B cell (primary cell): Measurements from ENCODE around the gene ADAMTSL2. TPM values are rescaled to one million over a fixed set of nuclear protein-coding genes. Genes with fewer than 3 reads are reported as not detected.

Experiments
- ATAC-seq: fragments of 200-7000 bp; cut with Tn5 transposase; one replicate; pipeline ENCODE4 v1.10.0; 2021; ENCODE audit warnings: low read depth, mild to moderate bottlenecking, moderate number of reproducible peaks, moderate library complexity
- CTCF ChIA-PET: fragments of 350-600 bp; sonication (Branson Sonifier 250); formaldehyde crosslinking; loops from one replicate; lab custom pipeline; 2021; ENCODE audit warnings: antibody characterized with exemption, inconsistent platforms; lab: Charles Lee
- POLR2A ChIA-PET: fragments of 350-600 bp; sonication (Branson Sonifier 250); formaldehyde crosslinking; loops from one replicate; lab custom pipeline; 2021; ENCODE audit warnings: antibody characterized with exemption; lab: Charles Lee
- DNase-seq: peaks from one replicate; pipeline ENCODE4 v3.0.0; 2013
- H2AFZ ChIP-seq: 2 replicates; pipeline ENCODE4 v1.6.1; 2012; ENCODE audit warnings: mild to moderate bottlenecking, low read depth, low read length; ENCODE audit not compliant: insufficient read depth, poor library complexity, severe bottlenecking
- H3K27ac ChIP-seq, 2 donors: 1 replicate in 1 of 2; 2 replicates in 1 of 2; pipeline ENCODE4 v1.5.1; 2012 to 2013; ENCODE audit warnings: low read length in 2 of 2, mild to moderate bottlenecking in 2 of 2, moderate library complexity in 1 of 2
- H3K27me3 ChIP-seq, 4 experiments: fragments of 200-600 bp in 1 of 4; sonication (generic) in 1 of 4; replicated peaks in 1 of 4; 1 replicate in 2 of 4; 2 replicates in 2 of 4; pipeline versions ENCODE4 v1.6.1 to v1.7.0; 2013 to 2016; ENCODE audit warnings: low read length in 3 of 4, mild to moderate bottlenecking in 2 of 4, mixed read lengths in 1 of 4, moderate library complexity in 1 of 4; ENCODE audit not compliant: insufficient read depth in 4 of 4, control insufficient read depth in 3 of 4; ENCODE audit errors: control extremely low read depth in 1 of 4
- H3K36me3 ChIP-seq, 2 experiments: replicated peaks in 1 of 2; 1 replicate in 1 of 2; 2 replicates in 1 of 2; pipeline versions ENCODE4 v1.6.1 to v1.7.1; 2013; ENCODE audit warnings: low read length in 1 of 2; ENCODE audit not compliant: insufficient read depth in 2 of 2, control insufficient read depth in 1 of 2; ENCODE audit errors: control extremely low read depth in 1 of 2, extremely low read depth in 1 of 2
- H3K4me1 ChIP-seq, 2 donors: fragments of 200-600 bp in 1 of 2; sonication (generic) in 1 of 2; 1 replicate in 1 of 2; 2 replicates in 1 of 2; pipeline versions ENCODE4 v1.5.1 to v1.6.1; 2013 to 2017; ENCODE audit warnings: low read length in 2 of 2; ENCODE audit not compliant: control insufficient read depth in 2 of 2, insufficient read depth in 2 of 2
- H3K4me2 ChIP-seq: replicated peaks from 2 replicates; pipeline ENCODE3; 2012; ENCODE audit warnings: mild to moderate bottlenecking, low read depth, low read length; ENCODE audit not compliant: poor library complexity, severe bottlenecking
- H3K4me3 ChIP-seq, 5 experiments: fragments of 200-600 bp in 1 of 5; sonication (generic) in 1 of 5; 1 replicate in 3 of 5; 2 replicates in 2 of 5; pipeline versions ENCODE4 v1.5.1 to v1.7.0; 2011 to 2016; ENCODE audit warnings: low read length in 4 of 5, mild to moderate bottlenecking in 4 of 5, low read depth in 2 of 5, control low read depth in 1 of 5, moderate library complexity in 1 of 5; ENCODE audit not compliant: insufficient read depth in 1 of 5; ENCODE audit errors: control extremely low read depth in 1 of 5, extremely low read depth in 1 of 5
- H3K79me2 ChIP-seq: fragments of 200-600 bp; sonication (generic); one replicate; pipeline ENCODE4 v1.6.0; 2016; ENCODE audit warnings: low read length; ENCODE audit not compliant: control insufficient read depth, insufficient read depth
- H3K9ac ChIP-seq: fragments of 200-600 bp; sonication (generic); 2 replicates; pipeline ENCODE4 v1.6.1; 2017; ENCODE audit warnings: mild to moderate bottlenecking, low read length, moderate library complexity
- H3K9me3 ChIP-seq, 3 donors: one replicate each; pipeline versions ENCODE4 v1.6.1 to v1.7.1; 2013; ENCODE audit warnings: low read length in 2 of 3; ENCODE audit not compliant: control insufficient read depth in 2 of 3, insufficient read depth in 1 of 3; ENCODE audit errors: control extremely low read depth in 1 of 3
- H4K20me1 ChIP-seq: 2 replicates; pipeline ENCODE4 v1.6.0; 2012; ENCODE audit warnings: mild to moderate bottlenecking, low read length; ENCODE audit not compliant: insufficient read depth, control insufficient read depth, poor library complexity, severe bottlenecking
- H3K27ac Mint-ChIP-seq: one replicate; pipeline ENCODE4 v1.8.0; 2021; ENCODE audit warnings: mixed read lengths
- H3K27me3 Mint-ChIP-seq: one replicate; pipeline ENCODE4 v1.8.0; 2021; ENCODE audit warnings: mixed read lengths
- H3K4me1 Mint-ChIP-seq: one replicate; pipeline ENCODE4 v1.8.0; 2021; ENCODE audit warnings: mixed read lengths
- H3K4me3 Mint-ChIP-seq: one replicate; pipeline ENCODE4 v1.8.0; 2021; ENCODE audit warnings: mixed read lengths
- H3K9me3 Mint-ChIP-seq: one replicate; pipeline ENCODE4 v1.8.0; 2022; ENCODE audit warnings: mixed read lengths; ENCODE audit not compliant: insufficient read depth
- CTCF ChIP-seq: fragments of 200-600 bp; IDR thresholded peaks from one replicate; pipeline ENCODE4 v1.8.0; 2022; ENCODE audit warnings: antibody characterized with exemption, mild to moderate bottlenecking
- EZH2 ChIP-seq: IDR thresholded peaks from 2 replicates; pipeline ENCODE4 v1.6.1; 2012; ENCODE audit warnings: borderline replicate concordance, low read depth, mild to moderate bottlenecking, moderate library complexity, low read length; ENCODE audit not compliant: insufficient read depth, poor library complexity, severe bottlenecking
- WGBS: methylation state at CpG from one replicate; pipeline ENCODE4 v1.1.5; 2013; ENCODE audit warnings: missing lambda C conversion rate; ENCODE audit not compliant: insufficient coverage; 5-methylcytosine and 5-hydroxymethylcytosine counted together
- intact Hi-C: fragments of 100-400 bp; cut with micrococcal nuclease; formaldehyde crosslinking; loops from one replicate; pipeline ENCODE4 v1.10.0; 2022
- polyA plus RNA-seq: library from polyadenylated mRNA; depleted of rRNA; stranded (reverse); fragments of >200 nt; gene quantifications from 2 replicates; pipeline ENCODE4 v1.2.3, GENCODE V29; 2012
- total RNA-seq, 2 donors: library from RNA; stranded (reverse); fragments of 120-200 nt in 1 of 2; gene quantifications; 1 replicate in 1 of 2; 2 replicates in 1 of 2; pipeline versions ENCODE4 v1.2.3 to v1.2.4, GENCODE V29; 2013 to 2022

ADAMTSL2 gene
- total and polyA plus RNA-seq, 2 donors (not counting 1 experiment from before 2014, with no cell fraction given): 0.03 TPM; not detected in 1

GRCh38 chr9:133573791-133574515 lies 39.4 kb downstream of the ADAMTSL2 start:
- H3K4me3 Mint-ChIP-seq: no peak overlapping the region
- H3K27ac Mint-ChIP-seq: no peak overlapping the region
- peaks cover 36% of the 10 kb centered on the region for H3K27me3 Mint-ChIP-seq
- no peaks in the 10 kb centered on the region for H4K20me1 ChIP-seq
- no peaks in the 10 kb centered on the region for H3K36me3 ChIP-seq
- H3K27me3 ChIP-seq: peaks cover 0 to 41% (median 5%) of the 10 kb centered on the region in 4 experiments
- H3K9ac ChIP-seq: no peak overlapping the region
- H3K9me3 ChIP-seq: peaks cover 0 to 2% (median 0%) of the 10 kb centered on the region in 3 donors
- no peak overlapping the region for H3K4me3 ChIP-seq
- no peak overlapping the region for H3K4me2 ChIP-seq
- no peak for TF ChIP-seq EZH2
- no peak for TF ChIP-seq CTCF
- peaks cover 8 to 14% of the 10 kb centered on the region in 2 donors for H3K4me1 ChIP-seq
- H3K9me3 Mint-ChIP-seq: no peaks in the 10 kb centered on the region
- H2AFZ ChIP-seq: no peak overlapping the region
- no peaks in the 10 kb centered on the region for H3K79me2 ChIP-seq
- CTCF ChIA-PET: no interaction called here
- WGBS: 90% methylated on average over 19 of the region's 21 CpGs
- POLR2A ChIA-PET: no interaction called here
- no peak for ATAC-seq
- peaks cover 11% of the 10 kb centered on the region for H3K4me1 Mint-ChIP-seq
- intact Hi-C loops: no loop called here
- DNase-seq: no peak
- H3K27ac ChIP-seq: no peak overlapping the region

- H3K36me3 ChIP-seq: no peaks in the 10 kb centered on the region
- ChIA-PET CTCF (no interaction called here), POLR2A (no interaction called here)
- no peaks in the 10 kb centered on the region for H3K79me2 ChIP-seq
- peaks cover 14% of the 10 kb centered on the region for H3K4me1 Mint-ChIP-seq
- intact Hi-C loops: no loop called here
- H3K4me1 ChIP-seq: peaks cover 13 to 21% of the 10 kb centered on the region in 2 donors
- H2AFZ ChIP-seq: no peak overlapping the region
- 86% methylated on average over 17 of the region's 17 CpGs for WGBS
- TF ChIP-seq CTCF (no peak), EZH2 (no peak)
- peaks cover 0 to 2% (median 0%) of the 10 kb centered on the region in 3 donors for H3K9me3 ChIP-seq
- peaks cover 0 to 48% (median 5%) of the 10 kb centered on the region in 4 experiments for H3K27me3 ChIP-seq
- no peaks in the 10 kb centered on the region for H4K20me1 ChIP-seq
- ATAC-seq: no peak
- no peak overlapping the region for H3K4me3 Mint-ChIP-seq
- H3K27ac Mint-ChIP-seq: no peak overlapping the region
- H3K27ac ChIP-seq: no peak overlapping the region
- H3K9me3 Mint-ChIP-seq: no peaks in the 10 kb centered on the region
- no peak overlapping the region for H3K4me3 ChIP-seq
- DNase-seq: no peak
- H3K4me2 ChIP-seq: no peak overlapping the region
- H3K27me3 Mint-ChIP-seq: peaks cover 34% of the 10 kb centered on the region
- no peak overlapping the region for H3K9ac ChIP-seq
Measured at GRCh38 chr9:133574771-133575170, 40.3 kb downstream of the ADAMTSL2 start.
